ENCODE measurements around the gene TET3. TPM values are rescaled to one million over a fixed set of nuclear protein-coding genes. Genes with fewer than 3 reads are reported as not detected.

TET3 gene
- total RNA-seq, 1 experiment from 2014 or later, result 19.1 TPM

GRCh38 chr2:74019516-74019915 is 34.8 kb downstream of the TET3 start:
- Histone ChIP-seq H2AFZ (no peak overlapping the region), H3K9me3 (ENCODE audit: insufficient read depth, low read depth) (no peaks in the 10 kb centered on the region), H3F3A (ENCODE audit: insufficient read depth, low read depth) (peaks cover 8% of the 10 kb centered on the region), H3K27me3 (ENCODE audit: insufficient read depth, low read depth) (no peaks in the 10 kb centered on the region), H4K20me1 (ENCODE audit: insufficient read depth) (peaks cover 45% of the 10 kb centered on the region), H3K4me1 (replicated peaks; ENCODE audit: insufficient read depth) (no peaks in the 10 kb centered on the region), H3K9me2 (ENCODE audit: insufficient read depth) (no peaks in the 10 kb centered on the region), H3K79me2 (ENCODE audit: low read depth) (peaks cover 66% of the 10 kb centered on the region), H3K27ac (no peak overlapping the region), H3K4me3 (no peak overlapping the region), H3K4me2 (no peak overlapping the region), H3K36me3 (ENCODE audit: low read depth) (no peaks in the 10 kb centered on the region)
- TF ChIP-seq EZH2 (IDR thresholded peaks at IDR 0.05; ENCODE audit: low read depth), result no peak
- no peak for TF ChIP-seq CTCF (conservative IDR thresholded peaks at IDR 0.05)
- DNase-seq, result no peak
- intact Hi-C loops (cut with micrococcal nuclease; ENCODE audit: unreplicated experiment), result no loop called here
- POLR2A ChIA-PET (ENCODE audit: unreplicated experiment), result no interaction called here
- CTCF ChIA-PET, result no interaction called here
- no TSS peak for BruUV-seq (replicated peaks)

- Histone ChIP-seq H3K4me2 (no peak overlapping the region), H3K79me2 (ENCODE audit: low read depth) (peaks cover 56% of the 10 kb centered on the region), H3K27me3 (ENCODE audit: insufficient read depth, low read depth) (no peaks in the 10 kb centered on the region), H3K4me1 (replicated peaks; ENCODE audit: insufficient read depth) (no peaks in the 10 kb centered on the region), H3K9me2 (ENCODE audit: insufficient read depth) (no peaks in the 10 kb centered on the region), H3F3A (ENCODE audit: insufficient read depth, low read depth) (peaks cover 8% of the 10 kb centered on the region), H3K27ac (no peak overlapping the region), H4K20me1 (ENCODE audit: insufficient read depth) (peaks cover 43% of the 10 kb centered on the region), H2AFZ (no peak overlapping the region), H3K4me3 (no peak overlapping the region), H3K36me3 (ENCODE audit: low read depth) (no peaks in the 10 kb centered on the region), H3K9me3 (ENCODE audit: insufficient read depth, low read depth) (no peaks in the 10 kb centered on the region)
- POLR2A ChIA-PET (ENCODE audit: unreplicated experiment), result no interaction called here
- CTCF ChIA-PET, result no interaction called here
- TF ChIP-seq CTCF (conservative IDR thresholded peaks at IDR 0.05) (no peak), EZH2 (IDR thresholded peaks at IDR 0.05; ENCODE audit: low read depth) (no peak)
- no TSS peak for BruUV-seq (replicated peaks)
- intact Hi-C loops (cut with micrococcal nuclease; ENCODE audit: unreplicated experiment), result no loop called here
- no peak for DNase-seq
Measured at GRCh38 chr2:74020702-74021406, 36.1 kb downstream of the TET3 start.

- DNase-seq, result no peak
- H3K27ac ChIP-seq, result no peak overlapping the region
- H4K20me1 ChIP-seq (ENCODE audit: insufficient read depth), result peaks cover 39% of the 10 kb centered on the region
- intact Hi-C loops (cut with micrococcal nuclease; ENCODE audit: unreplicated experiment), result no loop called here
- H2AFZ ChIP-seq, result no peak overlapping the region
- H3K4me2 ChIP-seq, result no peak overlapping the region
- POLR2A ChIA-PET (ENCODE audit: unreplicated experiment), result no interaction called here
- no TSS peak for BruUV-seq (replicated peaks)
- no peaks in the 10 kb centered on the region for H3K27me3 ChIP-seq (ENCODE audit: insufficient read depth, low read depth)
- H3K9me2 ChIP-seq (ENCODE audit: insufficient read depth), result no peaks in the 10 kb centered on the region
- no peaks in the 10 kb centered on the region for H3K4me1 ChIP-seq (replicated peaks; ENCODE audit: insufficient read depth)
- H3K79me2 ChIP-seq (ENCODE audit: low read depth), result peaks cover 53% of the 10 kb centered on the region
- no peaks in the 10 kb centered on the region for H3K9me3 ChIP-seq (ENCODE audit: insufficient read depth, low read depth)
- no peaks in the 10 kb centered on the region for H3K36me3 ChIP-seq (ENCODE audit: low read depth)
- H3F3A ChIP-seq (ENCODE audit: insufficient read depth, low read depth), result peaks cover 8% of the 10 kb centered on the region
- H3K4me3 ChIP-seq, result no peak overlapping the region
- CTCF ChIA-PET, result no interaction called here
- no peak for TF ChIP-seq CTCF (conservative IDR thresholded peaks at IDR 0.05)
- TF ChIP-seq EZH2 (IDR thresholded peaks at IDR 0.05; ENCODE audit: low read depth), result no peak
Measured at GRCh38 chr2:74021407-74021755, 36.7 kb downstream of the TET3 start.
